B cell (primary cell): ENCODE measurements around the gene RNF150. TPM values are rescaled to one million over a fixed set of nuclear protein-coding genes. Genes with fewer than 3 reads are reported as not detected.

Experiments
- ATAC-seq: fragments of 200-7000 bp; cut with Tn5 transposase; one replicate; pipeline ENCODE4 v1.10.0; 2021; ENCODE audit warnings: low read depth, mild to moderate bottlenecking, moderate number of reproducible peaks, moderate library complexity
- CTCF ChIA-PET: fragments of 350-600 bp; sonication (Branson Sonifier 250); formaldehyde crosslinking; loops from one replicate; lab custom pipeline; 2021; ENCODE audit warnings: antibody characterized with exemption, inconsistent platforms; lab: Charles Lee
- POLR2A ChIA-PET: fragments of 350-600 bp; sonication (Branson Sonifier 250); formaldehyde crosslinking; loops from one replicate; lab custom pipeline; 2021; ENCODE audit warnings: antibody characterized with exemption; lab: Charles Lee
- DNase-seq: peaks from one replicate; pipeline ENCODE4 v3.0.0; 2013
- H2AFZ ChIP-seq: 2 replicates; pipeline ENCODE4 v1.6.1; 2012; ENCODE audit warnings: mild to moderate bottlenecking, low read depth, low read length; ENCODE audit not compliant: insufficient read depth, poor library complexity, severe bottlenecking
- H3K27ac ChIP-seq, 2 donors: 1 replicate in 1 of 2; 2 replicates in 1 of 2; pipeline ENCODE4 v1.5.1; 2012 to 2013; ENCODE audit warnings: low read length in 2 of 2, mild to moderate bottlenecking in 2 of 2, moderate library complexity in 1 of 2
- H3K27me3 ChIP-seq, 4 experiments: fragments of 200-600 bp in 1 of 4; sonication (generic) in 1 of 4; replicated peaks in 1 of 4; 1 replicate in 2 of 4; 2 replicates in 2 of 4; pipeline versions ENCODE4 v1.6.1 to v1.7.0; 2013 to 2016; ENCODE audit warnings: low read length in 3 of 4, mild to moderate bottlenecking in 2 of 4, mixed read lengths in 1 of 4, moderate library complexity in 1 of 4; ENCODE audit not compliant: insufficient read depth in 4 of 4, control insufficient read depth in 3 of 4; ENCODE audit errors: control extremely low read depth in 1 of 4
- H3K36me3 ChIP-seq, 2 experiments: replicated peaks in 1 of 2; 1 replicate in 1 of 2; 2 replicates in 1 of 2; pipeline versions ENCODE4 v1.6.1 to v1.7.1; 2013; ENCODE audit warnings: low read length in 1 of 2; ENCODE audit not compliant: insufficient read depth in 2 of 2, control insufficient read depth in 1 of 2; ENCODE audit errors: control extremely low read depth in 1 of 2, extremely low read depth in 1 of 2
- H3K4me1 ChIP-seq, 2 donors: fragments of 200-600 bp in 1 of 2; sonication (generic) in 1 of 2; 1 replicate in 1 of 2; 2 replicates in 1 of 2; pipeline versions ENCODE4 v1.5.1 to v1.6.1; 2013 to 2017; ENCODE audit warnings: low read length in 2 of 2; ENCODE audit not compliant: control insufficient read depth in 2 of 2, insufficient read depth in 2 of 2
- H3K4me2 ChIP-seq: replicated peaks from 2 replicates; pipeline ENCODE3; 2012; ENCODE audit warnings: mild to moderate bottlenecking, low read depth, low read length; ENCODE audit not compliant: poor library complexity, severe bottlenecking
- H3K4me3 ChIP-seq, 5 experiments: fragments of 200-600 bp in 1 of 5; sonication (generic) in 1 of 5; 1 replicate in 3 of 5; 2 replicates in 2 of 5; pipeline versions ENCODE4 v1.5.1 to v1.7.0; 2011 to 2016; ENCODE audit warnings: low read length in 4 of 5, mild to moderate bottlenecking in 4 of 5, low read depth in 2 of 5, control low read depth in 1 of 5, moderate library complexity in 1 of 5; ENCODE audit not compliant: insufficient read depth in 1 of 5; ENCODE audit errors: control extremely low read depth in 1 of 5, extremely low read depth in 1 of 5
- H3K79me2 ChIP-seq: fragments of 200-600 bp; sonication (generic); one replicate; pipeline ENCODE4 v1.6.0; 2016; ENCODE audit warnings: low read length; ENCODE audit not compliant: control insufficient read depth, insufficient read depth
- H3K9ac ChIP-seq: fragments of 200-600 bp; sonication (generic); 2 replicates; pipeline ENCODE4 v1.6.1; 2017; ENCODE audit warnings: mild to moderate bottlenecking, low read length, moderate library complexity
- H3K9me3 ChIP-seq, 3 donors: one replicate each; pipeline versions ENCODE4 v1.6.1 to v1.7.1; 2013; ENCODE audit warnings: low read length in 2 of 3; ENCODE audit not compliant: control insufficient read depth in 2 of 3, insufficient read depth in 1 of 3; ENCODE audit errors: control extremely low read depth in 1 of 3
- H4K20me1 ChIP-seq: 2 replicates; pipeline ENCODE4 v1.6.0; 2012; ENCODE audit warnings: mild to moderate bottlenecking, low read length; ENCODE audit not compliant: insufficient read depth, control insufficient read depth, poor library complexity, severe bottlenecking
- H3K27ac Mint-ChIP-seq: one replicate; pipeline ENCODE4 v1.8.0; 2021; ENCODE audit warnings: mixed read lengths
- H3K27me3 Mint-ChIP-seq: one replicate; pipeline ENCODE4 v1.8.0; 2021; ENCODE audit warnings: mixed read lengths
- H3K4me1 Mint-ChIP-seq: one replicate; pipeline ENCODE4 v1.8.0; 2021; ENCODE audit warnings: mixed read lengths
- H3K4me3 Mint-ChIP-seq: one replicate; pipeline ENCODE4 v1.8.0; 2021; ENCODE audit warnings: mixed read lengths
- H3K9me3 Mint-ChIP-seq: one replicate; pipeline ENCODE4 v1.8.0; 2022; ENCODE audit warnings: mixed read lengths; ENCODE audit not compliant: insufficient read depth
- EZH2 ChIP-seq: IDR thresholded peaks from 2 replicates; pipeline ENCODE4 v1.6.1; 2012; ENCODE audit warnings: borderline replicate concordance, low read depth, mild to moderate bottlenecking, moderate library complexity, low read length; ENCODE audit not compliant: insufficient read depth, poor library complexity, severe bottlenecking
- WGBS: methylation state at CpG from one replicate; pipeline ENCODE4 v1.1.5; 2013; ENCODE audit warnings: missing lambda C conversion rate; ENCODE audit not compliant: insufficient coverage; 5-methylcytosine and 5-hydroxymethylcytosine counted together
- intact Hi-C: fragments of 100-400 bp; cut with micrococcal nuclease; formaldehyde crosslinking; loops from one replicate; pipeline ENCODE4 v1.10.0; 2022
- polyA plus RNA-seq: library from polyadenylated mRNA; depleted of rRNA; stranded (reverse); fragments of >200 nt; gene quantifications from 2 replicates; pipeline ENCODE4 v1.2.3, GENCODE V29; 2012
- total RNA-seq, 2 donors: library from RNA; stranded (reverse); fragments of 120-200 nt in 1 of 2; gene quantifications; 1 replicate in 1 of 2; 2 replicates in 1 of 2; pipeline versions ENCODE4 v1.2.3 to v1.2.4, GENCODE V29; 2013 to 2022
- TF ChIP-seq, protein P1 (sequence below): fragments of 200-600 bp; IDR thresholded peaks from one replicate; pipeline ENCODE4 v1.8.0; 2022; ENCODE audit warnings: antibody characterized with exemption, mild to moderate bottlenecking

The RNF150 gene
- total and polyA plus RNA-seq, 2 donors (not counting 1 experiment from before 2014, with no cell fraction given): not detected

DNA sequence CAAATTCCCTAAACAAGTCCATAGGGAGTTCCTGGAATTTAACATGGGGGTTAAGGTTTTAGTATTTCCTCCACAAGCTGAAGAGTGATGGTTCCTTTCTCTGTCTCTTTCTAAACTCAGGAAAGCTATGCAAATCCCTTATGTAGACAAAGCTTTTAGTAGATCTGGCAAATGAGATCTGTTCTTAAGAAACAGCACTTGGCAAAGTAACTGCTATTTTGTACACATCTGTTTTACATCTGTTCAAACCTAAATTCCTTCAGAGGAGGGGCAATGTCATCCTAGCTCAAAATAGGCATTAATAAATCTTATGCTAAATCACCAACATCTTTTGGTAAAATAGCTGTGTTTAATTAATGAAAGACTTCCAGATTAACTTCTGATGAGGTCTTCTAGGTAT is 239.3 kb downstream of the RNF150 start:
- no peaks in the 10 kb centered on the region for H3K9me3 ChIP-seq
- peaks cover 0 to 3% (median 1%) of the 10 kb centered on the region in 4 experiments for H3K27me3 ChIP-seq
- no peak overlapping the region for H3K9ac ChIP-seq
- H3K79me2 ChIP-seq: no peaks in the 10 kb centered on the region
- H3K4me3 ChIP-seq: no peak overlapping the region
- TF ChIP-seq, protein P1, sequence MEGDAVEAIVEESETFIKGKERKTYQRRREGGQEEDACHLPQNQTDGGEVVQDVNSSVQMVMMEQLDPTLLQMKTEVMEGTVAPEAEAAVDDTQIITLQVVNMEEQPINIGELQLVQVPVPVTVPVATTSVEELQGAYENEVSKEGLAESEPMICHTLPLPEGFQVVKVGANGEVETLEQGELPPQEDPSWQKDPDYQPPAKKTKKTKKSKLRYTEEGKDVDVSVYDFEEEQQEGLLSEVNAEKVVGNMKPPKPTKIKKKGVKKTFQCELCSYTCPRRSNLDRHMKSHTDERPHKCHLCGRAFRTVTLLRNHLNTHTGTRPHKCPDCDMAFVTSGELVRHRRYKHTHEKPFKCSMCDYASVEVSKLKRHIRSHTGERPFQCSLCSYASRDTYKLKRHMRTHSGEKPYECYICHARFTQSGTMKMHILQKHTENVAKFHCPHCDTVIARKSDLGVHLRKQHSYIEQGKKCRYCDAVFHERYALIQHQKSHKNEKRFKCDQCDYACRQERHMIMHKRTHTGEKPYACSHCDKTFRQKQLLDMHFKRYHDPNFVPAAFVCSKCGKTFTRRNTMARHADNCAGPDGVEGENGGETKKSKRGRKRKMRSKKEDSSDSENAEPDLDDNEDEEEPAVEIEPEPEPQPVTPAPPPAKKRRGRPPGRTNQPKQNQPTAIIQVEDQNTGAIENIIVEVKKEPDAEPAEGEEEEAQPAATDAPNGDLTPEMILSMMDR: no peak
- TF ChIP-seq EZH2: no peak
- Mint-ChIP-seq H3K27ac (no peak overlapping the region), H3K4me3 (no peak overlapping the region), H3K4me1 (no peaks in the 10 kb centered on the region), H3K9me3 (no peaks in the 10 kb centered on the region), H3K27me3 (peaks cover 24% of the 10 kb centered on the region)
- no peaks in the 10 kb centered on the region for H4K20me1 ChIP-seq
- intact Hi-C loops: no loop called here
- ATAC-seq (no peak), DNase-seq (no peak)
- no peaks in the 10 kb centered on the region for H3K36me3 ChIP-seq
- H3K4me1 ChIP-seq: no peaks in the 10 kb centered on the region
- ChIA-PET CTCF (no interaction called here), POLR2A (no interaction called here)
- H2AFZ ChIP-seq: no peak overlapping the region
- H3K27ac ChIP-seq: no peak overlapping the region
- H3K4me2 ChIP-seq: no peak overlapping the region

DNA sequence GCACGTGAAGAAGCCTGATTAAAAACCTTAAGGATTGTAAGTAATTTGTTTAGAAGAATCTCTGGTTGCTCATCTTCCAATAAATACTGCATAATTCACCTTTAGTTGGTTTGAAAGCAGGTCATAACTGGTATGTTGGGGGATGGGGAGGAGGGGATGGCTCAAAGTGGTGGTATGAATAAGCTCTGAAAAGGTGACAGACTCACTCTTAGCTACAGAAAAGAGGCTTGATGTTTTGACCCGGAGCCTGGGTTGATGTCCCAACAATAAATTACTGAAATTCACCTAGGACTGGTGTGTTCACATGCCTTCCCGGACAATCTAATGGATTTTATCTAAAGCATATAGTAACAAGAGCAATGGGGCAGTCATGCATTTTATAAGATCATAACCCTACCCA is 245.2 kb downstream of the RNF150 start:
- Histone ChIP-seq H3K4me1 (no peaks in the 10 kb centered on the region), H4K20me1 (no peaks in the 10 kb centered on the region), H3K4me2 (no peak overlapping the region), H3K9ac (no peak overlapping the region), H3K4me3 (no peak overlapping the region), H3K27me3 (peaks cover 0 to 20% (median 0%) of the 10 kb centered on the region in 4 experiments), H3K36me3 (no peaks in the 10 kb centered on the region), H3K79me2 (no peaks in the 10 kb centered on the region), H3K9me3 (peaks cover 0 to 5% (median 3%) of the 10 kb centered on the region in 3 donors), H3K27ac (no peak overlapping the region), H2AFZ (no peak overlapping the region)
- intact Hi-C loops: no loop called here
- TF ChIP-seq, protein P1: no peak
- no peak for TF ChIP-seq EZH2
- DNase-seq (no peak), ATAC-seq (no peak)
- peaks cover 35% of the 10 kb centered on the region for H3K27me3 Mint-ChIP-seq
- ChIA-PET CTCF (interaction anchor here (0.8 to 9.0 kb wide), 8 partner anchors 29 to 876 kb away, joined by 3 to 154 read pairs (median 4); partner anchors contain the start of genes CLGN and SCOC), POLR2A (no interaction called here)
- peaks cover 3% of the 10 kb centered on the region for H3K4me1 Mint-ChIP-seq
- WGBS: no CpG with 5 or more reads among the region's 3 CpGs
- no peak overlapping the region for H3K4me3 Mint-ChIP-seq
- no peaks in the 10 kb centered on the region for H3K9me3 Mint-ChIP-seq
- no peak overlapping the region for H3K27ac Mint-ChIP-seq
